Neural crest cell (in vitro differentiated cells): ENCODE data around the gene PSMD1. TPM values are rescaled to one million over a fixed set of nuclear protein-coding genes. Genes with fewer than 3 reads are reported as not detected.

Experiments used
- DNase-seq: peaks from one replicate; pipeline ENCODE4 v3.0.0; 2021; ENCODE audit warnings: low read depth, mixed read lengths, low spot score
- H3K27ac Mint-ChIP-seq: one replicate; pipeline ENCODE4 v1.8.0; 2021; ENCODE audit warnings: mild to moderate bottlenecking, mixed read lengths; ENCODE audit not compliant: unreplicated experiment
- H3K27me3 Mint-ChIP-seq: 2 replicates; pipeline ENCODE4 v1.8.0; 2021; ENCODE audit warnings: low read depth, mild to moderate bottlenecking, mixed read lengths
- H3K36me3 Mint-ChIP-seq: 2 replicates; pipeline ENCODE4 v1.8.0; 2021; ENCODE audit warnings: low read depth, mild to moderate bottlenecking, mixed read lengths
- H3K4me1 Mint-ChIP-seq: 2 replicates; pipeline ENCODE4 v1.8.0; 2021; ENCODE audit warnings: mixed read lengths
- H3K4me3 Mint-ChIP-seq: one replicate; pipeline ENCODE4 v1.8.0; 2021; ENCODE audit warnings: mild to moderate bottlenecking, mixed read lengths
- H3K9me3 Mint-ChIP-seq: 2 replicates; pipeline ENCODE4 v1.8.0; 2021; ENCODE audit warnings: mixed read lengths
- CTCF ChIP-seq: fragments of 200-600 bp; sonication (generic); conservative IDR thresholded peaks from 2 replicates; pipeline ENCODE4 v1.5.0; 2021; ENCODE audit warnings: antibody characterized with exemption, mild to moderate bottlenecking
- total RNA-seq: library from RNA; stranded (reverse); gene quantifications from 2 replicates; pipeline ENCODE4 v1.2.1, GENCODE V29; 2021

PSMD1 gene
- total RNA-seq, 1 donor from 2014 or later, result 128 TPM

- Mint-ChIP-seq H3K4me1 (no peaks in the 10 kb centered on the region), H3K27ac (no peak overlapping the region), H3K27me3 (no peaks in the 10 kb centered on the region), H3K36me3 (peaks cover 6% of the 10 kb centered on the region), H3K4me3 (no peak overlapping the region), H3K9me3 (no peaks in the 10 kb centered on the region)
- TF ChIP-seq CTCF, result no peak
- no peak for DNase-seq
These were observed 96.3 kb downstream of the PSMD1 start for GRCh38 chr2:231152800-231153557.

GRCh38 chr2:231159306-231159705, 102.6 kb downstream of the PSMD1 start:
- no peak for TF ChIP-seq CTCF
- Mint-ChIP-seq H3K27ac (no peak overlapping the region), H3K27me3 (no peaks in the 10 kb centered on the region), H3K4me3 (no peak overlapping the region), H3K4me1 (peaks cover 7% of the 10 kb centered on the region), H3K36me3 (peaks cover 4% of the 10 kb centered on the region), H3K9me3 (no peaks in the 10 kb centered on the region)
- DNase-seq, result no peak

- no peak for DNase-seq
- H3K27ac Mint-ChIP-seq, result no peak overlapping the region
- H3K9me3 Mint-ChIP-seq, result no peaks in the 10 kb centered on the region
- no peak overlapping the region for H3K4me3 Mint-ChIP-seq
- TF ChIP-seq CTCF, result no peak
- peaks cover 8% of the 10 kb centered on the region for H3K36me3 Mint-ChIP-seq
- H3K4me1 Mint-ChIP-seq, result peaks cover 7% of the 10 kb centered on the region
- no peaks in the 10 kb centered on the region for H3K27me3 Mint-ChIP-seq
These were observed 104.0 kb downstream of the PSMD1 start for GRCh38 chr2:231160701-231161100.

- Mint-ChIP-seq H3K36me3 (peaks cover 8% of the 10 kb centered on the region), H3K4me1 (peaks cover 7% of the 10 kb centered on the region), H3K27me3 (no peaks in the 10 kb centered on the region), H3K4me3 (no peak overlapping the region), H3K9me3 (no peaks in the 10 kb centered on the region), H3K27ac (peak overlapping the region; percentile 78)
- DNase-seq, result no peak
- TF ChIP-seq CTCF, result no peak
These were observed 104.7 kb downstream of the PSMD1 start for GRCh38 chr2:231161252-231161839.

GRCh38 chr2:231161877-231162329, 105.2 kb downstream of the PSMD1 start:
- no peak for DNase-seq
- Mint-ChIP-seq H3K36me3 (peaks cover 8% of the 10 kb centered on the region), H3K27ac (peak overlapping the region; percentile 78), H3K9me3 (no peaks in the 10 kb centered on the region), H3K27me3 (no peaks in the 10 kb centered on the region), H3K4me3 (no peak overlapping the region), H3K4me1 (peaks cover 7% of the 10 kb centered on the region)
- TF ChIP-seq CTCF, result no peak
